Esophagus squamous epithelium (tissue), 5 donors: ENCODE results near the gene CNKSR2. TPM values are rescaled to one million over a fixed set of nuclear protein-coding genes. Genes with fewer than 3 reads are reported as not detected.

Experiments used
- DNase-seq: peaks from one replicate; lab custom pipeline; 2025; lab: John Stamatoyannopoulos, UW
- H3K27ac ChIP-seq, 4 donors: fragments of 200-600 bp; sonication (generic); one replicate each; pipeline ENCODE4 v1.5.1; 2016 to 2019; ENCODE audit warnings: mild to moderate bottlenecking in 1 of 4
- H3K27me3 ChIP-seq, 4 donors: fragments of 200-600 bp; sonication (generic); 1 replicate in 3 of 4; 2 replicates in 1 of 4; pipeline versions ENCODE4 v1.5.1 to v1.6.0; 2017 to 2021; ENCODE audit warnings: antibody characterized with exemption in 1 of 4
- H3K36me3 ChIP-seq, 3 donors: fragments of 200-600 bp; sonication (generic); one replicate each; pipeline ENCODE4 v1.5.1; 2016 to 2019
- H3K4me1 ChIP-seq, 3 donors: fragments of 200-600 bp; sonication (generic); one replicate each; pipeline ENCODE4 v1.5.1; 2017 to 2019
- H3K4me3 ChIP-seq, 4 donors: fragments of 200-600 bp; sonication (generic); 1 replicate in 3 of 4; 2 replicates in 1 of 4; pipeline ENCODE4 v1.5.1; 2016 to 2019; ENCODE audit warnings: mild to moderate bottlenecking in 2 of 4, moderate library complexity in 1 of 4
- H3K9me3 ChIP-seq, 3 donors: fragments of 200-600 bp; sonication (generic); one replicate each; pipeline ENCODE4 v1.5.1; 2016 to 2019
- CTCF ChIP-seq, 6 experiments: fragments of 450-650 bp in 4 of 6; fragments of 200-600 bp in 2 of 6; sonication (generic) in 2 of 6; IDR thresholded peaks; one replicate each; pipeline ENCODE4 v1.5.1; 2016 to 2019; ENCODE audit warnings: antibody characterized with exemption in 6 of 6, mild to moderate bottlenecking in 4 of 6, moderate library complexity in 4 of 6
- POLR2A ChIP-seq, 4 donors: fragments of 450-650 bp; IDR thresholded peaks; one replicate each; pipeline ENCODE4 v1.6.1; 2017; ENCODE audit warnings: antibody characterized with exemption in 4 of 4, mild to moderate bottlenecking in 4 of 4, moderate library complexity in 3 of 4
- whole genome bisulfite sequencing, 2 donors: methylation state at CpG; one replicate each; pipeline ENCODE4 v1.1.5; 2018; 5-methylcytosine and 5-hydroxymethylcytosine counted together
- intact Hi-C: fragments of 100-400 bp; cut with DNase I; formaldehyde crosslinking; loops from one replicate; pipeline ENCODE4 v1.15.0; 2022
- total RNA-seq, 4 donors: library from RNA; depleted of rRNA; stranded (reverse); fragments of >200 nt; gene quantifications; one replicate each; pipeline ENCODE4 v1.1.0, GENCODE V29; 2016
- donor health status: DM: yes; HTN: yes; CAD: no.

The CNKSR2 gene
- total RNA-seq, 4 donors from 2014 or later: 0.57 to 3.1 TPM; not detected in 2

GRCh38 chrX:21610168-21610567 lies 235.9 kb downstream of the CNKSR2 start:
- Histone ChIP-seq H3K4me1 (no peaks in the 10 kb centered on the region), H3K27me3 (no peaks in the 10 kb centered on the region), H3K36me3 (no peaks in the 10 kb centered on the region), H3K27ac (no peak overlapping the region), H3K4me3 (no peak overlapping the region), H3K9me3 (no peaks in the 10 kb centered on the region)
- no peak for DNase-seq
- WGBS, 2 donors: 84 to 100% methylated on average over 1 of the region's 1 CpG
- intact Hi-C loops: no loop called here
- TF ChIP-seq CTCF (IDR thresholded peaks at IDR 0.05) (no peak), POLR2A (IDR thresholded peaks at IDR 0.05) (no peak)

- no peak overlapping the region for H3K27ac ChIP-seq
- H3K4me1 ChIP-seq: no peaks in the 10 kb centered on the region
- H3K36me3 ChIP-seq: no peaks in the 10 kb centered on the region
- no peaks in the 10 kb centered on the region for H3K9me3 ChIP-seq
- no peaks in the 10 kb centered on the region for H3K27me3 ChIP-seq
- intact Hi-C loops: no loop called here
- no peak overlapping the region for H3K4me3 ChIP-seq
- no peak for TF ChIP-seq CTCF (IDR thresholded peaks at IDR 0.05)
- no peak for TF ChIP-seq POLR2A (IDR thresholded peaks at IDR 0.05)
- WGBS, 2 donors: 68 to 78% methylated on average over 5 of the region's 5 CpGs
- DNase-seq: no peak
These were observed 237.9 kb downstream of the CNKSR2 start for GRCh38 chrX:21612154-21612553.

- 33 to 71% methylated on average over 1 of the region's 1 CpG for WGBS, 2 donors
- Histone ChIP-seq H3K4me3 (no peak overlapping the region), H3K36me3 (no peaks in the 10 kb centered on the region), H3K27ac (no peak overlapping the region), H3K9me3 (no peaks in the 10 kb centered on the region), H3K27me3 (no peaks in the 10 kb centered on the region), H3K4me1 (no peaks in the 10 kb centered on the region)
- TF ChIP-seq POLR2A (IDR thresholded peaks at IDR 0.05): no peak
- no peak for TF ChIP-seq CTCF (IDR thresholded peaks at IDR 0.05)
- intact Hi-C loops: no loop called here
- no peak for DNase-seq
These were observed 242.2 kb downstream of the CNKSR2 start for GRCh38 chrX:21616386-21616785.

- H3K4me3 ChIP-seq: no peak overlapping the region
- no peaks in the 10 kb centered on the region for H3K4me1 ChIP-seq
- H3K9me3 ChIP-seq: no peaks in the 10 kb centered on the region
- TF ChIP-seq CTCF (IDR thresholded peaks at IDR 0.05): no peak
- TF ChIP-seq POLR2A (IDR thresholded peaks at IDR 0.05): no peak
- no peak overlapping the region for H3K27ac ChIP-seq
- H3K36me3 ChIP-seq: no peaks in the 10 kb centered on the region
- WGBS, 2 donors: 79 to 93% methylated on average over 2 of the region's 2 CpGs
- intact Hi-C loops: no loop called here
- DNase-seq: no peak
- no peaks in the 10 kb centered on the region for H3K27me3 ChIP-seq
These were observed 246.0 kb downstream of the CNKSR2 start for GRCh38 chrX:21620234-21620633.

GRCh38 chrX:21623778-21624501 lies 249.7 kb downstream of the CNKSR2 start:
- H3K4me3 ChIP-seq: no peak overlapping the region
- H3K36me3 ChIP-seq: no peaks in the 10 kb centered on the region
- TF ChIP-seq CTCF (IDR thresholded peaks at IDR 0.05) (no peak), POLR2A (IDR thresholded peaks at IDR 0.05) (no peak)
- no peak overlapping the region for H3K27ac ChIP-seq
- intact Hi-C loops: no loop called here
- H3K9me3 ChIP-seq: no peaks in the 10 kb centered on the region
- DNase-seq: no peak
- H3K27me3 ChIP-seq: no peaks in the 10 kb centered on the region
- H3K4me1 ChIP-seq: no peaks in the 10 kb centered on the region
